Liver (tissue), 3 donors: Measurements from ENCODE around the gene DCAF8L2.

ENCODE experiments used
- FOXA1 ChIP-seq: IDR thresholded peaks from 2 replicates; pipeline ENCODE4 v1.6.1; 2016; ENCODE audit warnings: antibody characterized with exemption
- NR2F2 ChIP-seq: IDR thresholded peaks from 2 replicates; pipeline ENCODE4 v1.6.1; 2016; ENCODE audit warnings: antibody characterized with exemption
- RAD21 ChIP-seq, 2 donors: IDR thresholded peaks; 2 replicates each; pipeline ENCODE4 v1.6.1; 2016; ENCODE audit warnings: antibody characterized with exemption in 2 of 2, mild to moderate bottlenecking in 2 of 2
- SP1 ChIP-seq: IDR thresholded peaks from 2 replicates; pipeline ENCODE4 v1.6.1; 2018; ENCODE audit warnings: antibody characterized with exemption, mild to moderate bottlenecking
- TF ChIP-seq, protein P1 (sequence below): IDR thresholded peaks from 2 replicates; pipeline ENCODE4 v1.6.1; 2016; ENCODE audit warnings: antibody characterized with exemption, mild to moderate bottlenecking
- TF ChIP-seq, protein P2 (sequence below): IDR thresholded peaks from 2 replicates; pipeline ENCODE4 v1.6.1; 2016; ENCODE audit warnings: antibody characterized with exemption
- TF ChIP-seq, protein P3 (sequence below): fragments of 150-350 bp; IDR thresholded peaks from 2 replicates; pipeline ENCODE4 v1.5.1; 2017; ENCODE audit warnings: improper control_type of control experiment, low read depth, low read length; ENCODE audit not compliant: missing input control
- donor health status: healthy.
- donor health status: healthy.

DNA sequence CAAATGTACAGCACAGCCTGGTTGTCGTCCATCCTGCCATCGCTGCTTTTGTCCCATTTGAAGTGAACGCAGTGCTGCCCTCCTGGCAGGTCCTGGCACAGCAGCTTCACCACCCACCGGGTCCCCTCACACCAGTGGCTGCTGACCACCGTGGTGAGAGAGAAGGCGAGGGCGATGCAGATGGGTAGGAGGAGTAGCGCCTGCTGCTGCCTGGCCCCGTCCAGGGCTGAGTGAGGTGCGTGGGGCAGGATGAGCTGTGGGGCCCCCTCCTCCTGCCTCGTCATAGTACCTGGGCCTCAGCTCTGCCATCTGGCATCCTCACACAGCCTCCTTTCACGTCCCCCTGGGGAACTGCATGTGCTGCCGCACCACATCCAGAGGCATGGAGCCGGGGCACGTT lies 1.8 kb downstream of the DCAF8L2 start:
- TF ChIP-seq, protein P1, sequence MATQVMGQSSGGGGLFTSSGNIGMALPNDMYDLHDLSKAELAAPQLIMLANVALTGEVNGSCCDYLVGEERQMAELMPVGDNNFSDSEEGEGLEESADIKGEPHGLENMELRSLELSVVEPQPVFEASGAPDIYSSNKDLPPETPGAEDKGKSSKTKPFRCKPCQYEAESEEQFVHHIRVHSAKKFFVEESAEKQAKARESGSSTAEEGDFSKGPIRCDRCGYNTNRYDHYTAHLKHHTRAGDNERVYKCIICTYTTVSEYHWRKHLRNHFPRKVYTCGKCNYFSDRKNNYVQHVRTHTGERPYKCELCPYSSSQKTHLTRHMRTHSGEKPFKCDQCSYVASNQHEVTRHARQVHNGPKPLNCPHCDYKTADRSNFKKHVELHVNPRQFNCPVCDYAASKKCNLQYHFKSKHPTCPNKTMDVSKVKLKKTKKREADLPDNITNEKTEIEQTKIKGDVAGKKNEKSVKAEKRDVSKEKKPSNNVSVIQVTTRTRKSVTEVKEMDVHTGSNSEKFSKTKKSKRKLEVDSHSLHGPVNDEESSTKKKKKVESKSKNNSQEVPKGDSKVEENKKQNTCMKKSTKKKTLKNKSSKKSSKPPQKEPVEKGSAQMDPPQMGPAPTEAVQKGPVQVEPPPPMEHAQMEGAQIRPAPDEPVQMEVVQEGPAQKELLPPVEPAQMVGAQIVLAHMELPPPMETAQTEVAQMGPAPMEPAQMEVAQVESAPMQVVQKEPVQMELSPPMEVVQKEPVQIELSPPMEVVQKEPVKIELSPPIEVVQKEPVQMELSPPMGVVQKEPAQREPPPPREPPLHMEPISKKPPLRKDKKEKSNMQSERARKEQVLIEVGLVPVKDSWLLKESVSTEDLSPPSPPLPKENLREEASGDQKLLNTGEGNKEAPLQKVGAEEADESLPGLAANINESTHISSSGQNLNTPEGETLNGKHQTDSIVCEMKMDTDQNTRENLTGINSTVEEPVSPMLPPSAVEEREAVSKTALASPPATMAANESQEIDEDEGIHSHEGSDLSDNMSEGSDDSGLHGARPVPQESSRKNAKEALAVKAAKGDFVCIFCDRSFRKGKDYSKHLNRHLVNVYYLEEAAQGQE = no peak
- TF ChIP-seq, protein P2, sequence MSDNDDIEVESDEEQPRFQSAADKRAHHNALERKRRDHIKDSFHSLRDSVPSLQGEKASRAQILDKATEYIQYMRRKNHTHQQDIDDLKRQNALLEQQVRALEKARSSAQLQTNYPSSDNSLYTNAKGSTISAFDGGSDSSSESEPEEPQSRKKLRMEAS = no peak
- TF ChIP-seq, protein P3, sequence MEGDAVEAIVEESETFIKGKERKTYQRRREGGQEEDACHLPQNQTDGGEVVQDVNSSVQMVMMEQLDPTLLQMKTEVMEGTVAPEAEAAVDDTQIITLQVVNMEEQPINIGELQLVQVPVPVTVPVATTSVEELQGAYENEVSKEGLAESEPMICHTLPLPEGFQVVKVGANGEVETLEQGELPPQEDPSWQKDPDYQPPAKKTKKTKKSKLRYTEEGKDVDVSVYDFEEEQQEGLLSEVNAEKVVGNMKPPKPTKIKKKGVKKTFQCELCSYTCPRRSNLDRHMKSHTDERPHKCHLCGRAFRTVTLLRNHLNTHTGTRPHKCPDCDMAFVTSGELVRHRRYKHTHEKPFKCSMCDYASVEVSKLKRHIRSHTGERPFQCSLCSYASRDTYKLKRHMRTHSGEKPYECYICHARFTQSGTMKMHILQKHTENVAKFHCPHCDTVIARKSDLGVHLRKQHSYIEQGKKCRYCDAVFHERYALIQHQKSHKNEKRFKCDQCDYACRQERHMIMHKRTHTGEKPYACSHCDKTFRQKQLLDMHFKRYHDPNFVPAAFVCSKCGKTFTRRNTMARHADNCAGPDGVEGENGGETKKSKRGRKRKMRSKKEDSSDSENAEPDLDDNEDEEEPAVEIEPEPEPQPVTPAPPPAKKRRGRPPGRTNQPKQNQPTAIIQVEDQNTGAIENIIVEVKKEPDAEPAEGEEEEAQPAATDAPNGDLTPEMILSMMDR = no peak
- TF ChIP-seq FOXA1 (no peak), RAD21 (IDR thresholded peaks at IDR 0.05) (no peak), SP1 (no peak), NR2F2 (no peak)
